ENCODE results near the gene EFNA3.

The EFNA3 gene

GRCh38 chr1:155084722-155085503 lies 6.3 kb downstream of the EFNA3 start (continued):
- TF ChIP-seq ZBTB49 (tag by site-specific recombination; IDR thresholded peaks at IDR 0.05; ENCODE audit: low read depth): no peak
- no peak for TF ChIP-seq ZNF335 (tag by site-specific recombination; conservative IDR thresholded peaks at IDR 0.05)
- TF ChIP-seq ZNF239 (tag by site-specific recombination; IDR thresholded peaks at IDR 0.05): no peak
- TF ChIP-seq ZNF292 (tag by site-specific recombination; IDR thresholded peaks at IDR 0.05; ENCODE audit: borderline replicate concordance, low read depth): no peak
- TF ChIP-seq WT1 (tag by site-specific recombination; IDR thresholded peaks at IDR 0.05): no peak; the same call in 1 of the 2 replicates
- no peak for TF ChIP-seq ZNF830 (tag by site-specific recombination; IDR thresholded peaks at IDR 0.05; ENCODE audit: low read depth)
- peak; percentile 95 for TF ChIP-seq ZBTB10 (tag by site-specific recombination; IDR thresholded peaks at IDR 0.05)
- TF ChIP-seq ZNF24 (tag by site-specific recombination; IDR thresholded peaks at IDR 0.05): peak; percentile 94
- TF ChIP-seq ZNF501 (tag by site-specific recombination; IDR thresholded peaks at IDR 0.05): peak; percentile 71; the same call in 1 of the 2 replicates
- no peak for TF ChIP-seq ZNF549 (tag by site-specific recombination; IDR thresholded peaks at IDR 0.05)
- no peak for TF ChIP-seq ZNF571 (tag by site-specific recombination; IDR thresholded peaks at IDR 0.05)
- 0 out of 2 replicates have a peak, but pooled peaks have one; percentile 24 for TF ChIP-seq ZBTB21 (tag by site-specific recombination; IDR thresholded peaks at IDR 0.05)
- TF ChIP-seq ZNF624 (tag by site-specific recombination; IDR thresholded peaks at IDR 0.05): no peak
- no peak for TF ChIP-seq ELK4 (IDR thresholded peaks at IDR 0.05; ENCODE audit: borderline replicate concordance, low read depth, low read length)
- no peak for TF ChIP-seq ZNF157 (tag by site-specific recombination; IDR thresholded peaks at IDR 0.05)
- no peak for TF ChIP-seq MEIS1 (CRISPR knock-in tag; IDR thresholded peaks at IDR 0.05; ENCODE audit: borderline replicate concordance)
- no peak for TF ChIP-seq ZNF791 (tag by site-specific recombination; IDR thresholded peaks at IDR 0.05)
- TF ChIP-seq SALL2 (tag by site-specific recombination; IDR thresholded peaks at IDR 0.05; ENCODE audit: borderline replicate concordance): no peak
- TF ChIP-seq PRDM6 (tag by site-specific recombination; IDR thresholded peaks at IDR 0.05): no peak
- no peak for TF ChIP-seq ZNF214 (tag by site-specific recombination; IDR thresholded peaks at IDR 0.05; ENCODE audit: borderline replicate concordance)
- TF ChIP-seq ZNF155 (tag by site-specific recombination; IDR thresholded peaks at IDR 0.05): no peak
- peak; percentile 90 for TF ChIP-seq ZNF610 (tag by site-specific recombination; IDR thresholded peaks at IDR 0.05; ENCODE audit: borderline replicate concordance)
- TF ChIP-seq ZNF677 (tag by site-specific recombination; IDR thresholded peaks at IDR 0.05): no peak
- no peak for TF ChIP-seq ZNF433 (tag by site-specific recombination; IDR thresholded peaks at IDR 0.05; ENCODE audit: low read depth)
- TF ChIP-seq ZNF354C (tag by site-specific recombination; IDR thresholded peaks at IDR 0.05; ENCODE audit: borderline replicate concordance, low read depth): no peak
- TF ChIP-seq ZNF544 (tag by site-specific recombination; IDR thresholded peaks at IDR 0.05): no peak
- peak; percentile 66; the same call in 1 of the 2 replicates for TF ChIP-seq KLF16 (tag by site-specific recombination; IDR thresholded peaks at IDR 0.05)
- TF ChIP-seq ZNF513 (tag by site-specific recombination; IDR thresholded peaks at IDR 0.05): no peak
- no peak for TF ChIP-seq ZNF37A (tag by site-specific recombination; IDR thresholded peaks at IDR 0.05)
- no peak for TF ChIP-seq ZNF621 (tag by site-specific recombination; IDR thresholded peaks at IDR 0.05)
- no peak for TF ChIP-seq ZFP41 (tag by site-specific recombination; IDR thresholded peaks at IDR 0.05; ENCODE audit: borderline replicate concordance)

All from HEK293 (cell line).